WERI-Rb-1 (cell line): Measurements from ENCODE around the gene EFHD2.

ENCODE experiments used
- DNase-seq: peaks from one replicate; pipeline ENCODE4 v3.0.0-alpha.2; 2020
- H3K27ac ChIP-seq: fragments of 250-450 bp; sonication (Bioruptor Pico); 2 replicates; pipeline ENCODE4 v1.5.1; 2020; ENCODE audit warnings: mild to moderate bottlenecking, moderate library complexity
- H3K27me3 ChIP-seq: fragments of 250-450 bp; sonication (Bioruptor Pico); 2 replicates; pipeline ENCODE4 v1.5.1; 2021; ENCODE audit warnings: mild to moderate bottlenecking, low read depth, moderate library complexity; ENCODE audit not compliant: insufficient read depth, severe bottlenecking
- H3K36me3 ChIP-seq: fragments of 250-450 bp; sonication (Bioruptor Pico); 2 replicates; pipeline ENCODE4 v1.5.1; 2020; ENCODE audit warnings: mild to moderate bottlenecking, moderate library complexity
- H3K4me3 ChIP-seq: 2 replicates; pipeline ENCODE4 v1.5.1; 2011; ENCODE audit warnings: low read depth, mild to moderate bottlenecking, control low read depth, low read length
- H3K9me3 ChIP-seq: fragments of 250-450 bp; sonication (Bioruptor Pico); 2 replicates; pipeline ENCODE4 v1.5.1; 2021; ENCODE audit warnings: mild to moderate bottlenecking, moderate library complexity; ENCODE audit not compliant: severe bottlenecking
- CTCF ChIP-seq: IDR thresholded peaks from 2 replicates; pipeline ENCODE4 v1.5.1; 2011; ENCODE audit warnings: low read depth, mild to moderate bottlenecking, control low read depth, inconsistent platforms, low read length

EFHD2 gene

GRCh38 chr1:15412175-15412800 is 2.6 kb downstream of the EFHD2 start:
- Histone ChIP-seq H3K36me3 (peaks cover 36% of the 10 kb centered on the region), H3K27me3 (no peaks in the 10 kb centered on the region), H3K4me3 (no peak overlapping the region; the same call in 1 of the 2 replicates), H3K9me3 (no peaks in the 10 kb centered on the region), H3K27ac (peak overlapping the region; percentile 87)
- TF ChIP-seq CTCF = no peak
- no peak for DNase-seq

- no peak overlapping the region for H3K27ac ChIP-seq
- no peak for TF ChIP-seq CTCF
- no peaks in the 10 kb centered on the region for H3K9me3 ChIP-seq
- no peak for DNase-seq
- no peaks in the 10 kb centered on the region for H3K27me3 ChIP-seq
- H3K4me3 ChIP-seq = no peak overlapping the region
- H3K36me3 ChIP-seq = peaks cover 36% of the 10 kb centered on the region
These were observed 3.2 kb downstream of the EFHD2 start for GRCh38 chr1:15412843-15413242.

GRCh38 chr1:15413563-15414444 is 4.1 kb downstream of the EFHD2 start:
- Histone ChIP-seq H3K4me3 (no peak overlapping the region), H3K27me3 (no peaks in the 10 kb centered on the region), H3K9me3 (no peaks in the 10 kb centered on the region), H3K36me3 (peaks cover 36% of the 10 kb centered on the region), H3K27ac (peak overlapping the region; percentile 94)
- no peak for DNase-seq
- no peak for TF ChIP-seq CTCF

GRCh38 chr1:15414445-15414983 is 4.8 kb downstream of the EFHD2 start:
- H3K9me3 ChIP-seq = no peaks in the 10 kb centered on the region
- H3K27ac ChIP-seq = peak overlapping the region; percentile 94
- H3K36me3 ChIP-seq = peaks cover 38% of the 10 kb centered on the region
- H3K27me3 ChIP-seq = no peaks in the 10 kb centered on the region
- no peak for DNase-seq
- TF ChIP-seq CTCF = no peak
- H3K4me3 ChIP-seq = no peak overlapping the region

- no peak for TF ChIP-seq CTCF
- peaks cover 60% of the 10 kb centered on the region for H3K36me3 ChIP-seq
- DNase-seq = peak; percentile 96
- peaks cover 5% of the 10 kb centered on the region for H3K9me3 ChIP-seq
- H3K27ac ChIP-seq = peak overlapping the region; percentile 94
- H3K27me3 ChIP-seq = no peaks in the 10 kb centered on the region
- peak overlapping the region; percentile 15; the same call in 1 of the 2 replicates for H3K4me3 ChIP-seq
These were observed 7.6 kb downstream of the EFHD2 start for GRCh38 chr1:15417059-15417934.
